ENCODE measurements around the gene AHNAK. TPM values are rescaled to one million over a fixed set of nuclear protein-coding genes. Genes with fewer than 3 reads are reported as not detected.
"Not testable (repeated sequence)": the region's sequence is repeated elsewhere in the genome, so short reads cannot be mapped to it uniquely, and the experiment has no call there.

AHNAK gene
- total RNA-seq, 1 donor from 2014 or later = 485 TPM

- DNase-seq (ENCODE audit: low spot score) = no peak
- intact Hi-C loops (cut with DNase I) = loop anchor here (5.0 kb wide), 1 partner anchor 107 kb away; no protein-coding TSS in a partner anchor
Measured at GRCh38 chr11:62504158-62504973, 42.2 kb downstream of the AHNAK start.

GRCh38 chr11:62502030-62502730, 44.4 kb downstream of the AHNAK start:
- DNase-seq (ENCODE audit: low spot score) = no peak
- intact Hi-C loops (cut with DNase I) = loop anchor here (5.0 kb wide), 1 partner anchor 105 kb away; no protein-coding TSS in a partner anchor

GRCh38 chr11:62501432-62501891, 45.1 kb downstream of the AHNAK start:
- intact Hi-C loops (cut with DNase I) = loop anchor here (5.0 kb wide), 1 partner anchor 104 kb away; no protein-coding TSS in a partner anchor
- DNase-seq (ENCODE audit: low spot score) = no peak

GRCh38 chr11:62500650-62501030, 46.0 kb downstream of the AHNAK start:
- intact Hi-C loops (cut with DNase I) = loop anchor here (5.0 kb wide), 1 partner anchor 103 kb away; no protein-coding TSS in a partner anchor

GRCh38 chr11:62499944-62500649, 46.5 kb downstream of the AHNAK start:
- intact Hi-C loops (cut with DNase I) = loop anchor here (5.0 kb wide), 2 partner anchors 58 to 103 kb away; no protein-coding TSS in a partner anchor
- no peak for DNase-seq (ENCODE audit: low spot score)

More at GRCh38 chr11:62500650-62501030, 46.0 kb downstream of the AHNAK start:
- no peak for DNase-seq (ENCODE audit: low spot score)

- not testable (repeated sequence) for DNase-seq (ENCODE audit: low spot score)
- intact Hi-C loops (cut with DNase I) = loop anchor here (5.0 kb wide), 1 partner anchor 57 kb away; no protein-coding TSS in a partner anchor
Measured at GRCh38 chr11:62499311-62499943, 47.2 kb downstream of the AHNAK start.

- intact Hi-C loops (cut with DNase I) = loop anchor here (1.0 to 5.0 kb wide), 2 partner anchors 40 to 56 kb away; no protein-coding TSS in a partner anchor
- no peak for DNase-seq (ENCODE audit: low spot score)
Measured at GRCh38 chr11:62498492-62499286, 47.9 kb downstream of the AHNAK start.

- DNase-seq (ENCODE audit: low spot score) = no peak
- intact Hi-C loops (cut with DNase I) = loop anchor here (1.0 to 5.0 kb wide), 2 partner anchors 40 to 56 kb away; no protein-coding TSS in a partner anchor
Measured at GRCh38 chr11:62498031-62498430, 48.6 kb downstream of the AHNAK start.

- intact Hi-C loops (cut with DNase I) = loop anchor here (1.0 to 5.0 kb wide), 2 partner anchors 45 to 55 kb away; no protein-coding TSS in a partner anchor
- DNase-seq (ENCODE audit: low spot score) = no peak
Measured at GRCh38 chr11:62497132-62497801, 49.3 kb downstream of the AHNAK start.

GRCh38 chr11:62496676-62497075, 49.9 kb downstream of the AHNAK start:
- no peak for DNase-seq (ENCODE audit: low spot score)
- intact Hi-C loops (cut with DNase I) = loop anchor here (1.0 to 5.0 kb wide), 2 partner anchors 46 to 54 kb away; no protein-coding TSS in a partner anchor

GRCh38 chr11:62494246-62494645, 52.4 kb downstream of the AHNAK start:
- DNase-seq (ENCODE audit: low spot score) = no peak
- intact Hi-C loops (cut with DNase I) = no loop called here

- no peak for DNase-seq (ENCODE audit: low spot score)
- intact Hi-C loops (cut with DNase I) = no loop called here
Measured at GRCh38 chr11:62493801-62494200, 52.8 kb downstream of the AHNAK start.

GRCh38 chr11:62492586-62492985, 54.0 kb downstream of the AHNAK start:
- no peak for DNase-seq (ENCODE audit: low spot score)
- intact Hi-C loops (cut with DNase I) = no loop called here

GRCh38 chr11:62491571-62492329, 54.9 kb downstream of the AHNAK start:
- intact Hi-C loops (cut with DNase I) = no loop called here
- DNase-seq (ENCODE audit: low spot score) = no peak

- intact Hi-C loops (cut with DNase I) = no loop called here
- DNase-seq (ENCODE audit: low spot score) = no peak
Measured at GRCh38 chr11:62489204-62489603, 57.4 kb downstream of the AHNAK start.

- DNase-seq (ENCODE audit: low spot score) = no peak
- intact Hi-C loops (cut with DNase I) = no loop called here
Measured at GRCh38 chr11:62487738-62488551, 58.7 kb downstream of the AHNAK start.

Data from cardiac septum (tissue), 1 donor.